GM18526 (cell line): Measurements from ENCODE around the gene MEGF11.

Source experiments
- POLR2A ChIP-seq: IDR thresholded peaks from 3 replicates; pipeline ENCODE4 v1.6.1; 2011; ENCODE audit not compliant: insufficient read length; ENCODE audit errors: extremely low read depth

MEGF11 gene

DNA sequence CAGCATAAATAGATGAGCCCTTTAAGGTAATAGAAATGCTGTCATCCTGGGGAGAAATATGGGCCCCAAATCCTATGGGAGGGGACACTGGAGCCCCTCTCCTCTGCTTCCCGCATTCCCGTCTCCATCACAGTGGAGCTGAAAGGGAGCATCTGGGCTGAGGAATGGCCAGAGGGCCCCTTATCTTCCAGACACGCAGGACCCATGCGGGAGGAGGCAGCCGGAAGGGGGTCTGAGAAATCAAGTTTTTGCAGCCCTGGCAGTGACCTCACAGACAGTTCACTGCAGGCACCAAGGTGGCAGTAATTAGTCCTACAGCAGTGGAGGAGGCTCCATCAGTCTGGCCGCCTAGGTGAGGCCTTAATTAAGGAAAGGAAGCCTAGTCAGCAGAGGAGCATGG lies 304.1 kb downstream of the MEGF11 start:
- no peak for TF ChIP-seq POLR2A

DNA sequence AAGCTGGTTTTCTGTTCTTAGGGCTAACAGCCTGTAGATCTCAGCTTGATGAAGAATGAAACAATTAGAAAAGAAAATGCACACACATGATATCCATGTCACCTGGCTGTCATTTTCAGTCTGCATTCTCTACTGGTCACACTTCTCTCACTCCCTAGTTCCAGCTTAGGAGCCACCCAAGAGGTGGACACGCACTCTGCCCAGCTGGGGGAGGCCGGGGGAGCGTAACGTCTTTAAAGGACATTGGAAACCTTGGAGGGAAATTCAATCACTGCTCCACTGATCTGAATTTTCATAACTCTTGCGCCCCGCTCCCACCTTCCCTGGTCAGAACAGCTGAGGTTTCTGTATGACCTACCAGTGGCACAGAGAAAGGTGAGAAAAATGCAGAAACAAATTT lies 304.5 kb downstream of the MEGF11 start:
- no peak for TF ChIP-seq POLR2A

DNA sequence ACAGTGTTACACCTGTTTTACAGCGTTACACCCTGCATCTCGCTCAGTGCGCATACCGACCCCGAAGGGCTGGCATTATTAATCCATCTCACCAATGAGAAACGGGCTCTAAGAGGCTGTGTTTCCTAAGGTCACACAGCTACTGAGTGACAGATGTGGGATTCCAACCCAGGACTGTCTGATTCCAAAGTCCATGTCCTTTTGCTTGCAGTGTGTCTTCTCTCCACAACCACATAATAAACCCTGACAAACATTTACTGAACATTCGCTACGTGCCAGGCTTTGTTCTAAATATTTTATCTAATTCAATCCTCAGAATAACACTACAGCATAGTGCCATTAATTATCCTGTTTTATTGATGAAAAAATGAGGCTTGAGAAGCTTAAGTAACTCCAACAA lies 305.2 kb downstream of the MEGF11 start:
- no peak for TF ChIP-seq POLR2A

DNA sequence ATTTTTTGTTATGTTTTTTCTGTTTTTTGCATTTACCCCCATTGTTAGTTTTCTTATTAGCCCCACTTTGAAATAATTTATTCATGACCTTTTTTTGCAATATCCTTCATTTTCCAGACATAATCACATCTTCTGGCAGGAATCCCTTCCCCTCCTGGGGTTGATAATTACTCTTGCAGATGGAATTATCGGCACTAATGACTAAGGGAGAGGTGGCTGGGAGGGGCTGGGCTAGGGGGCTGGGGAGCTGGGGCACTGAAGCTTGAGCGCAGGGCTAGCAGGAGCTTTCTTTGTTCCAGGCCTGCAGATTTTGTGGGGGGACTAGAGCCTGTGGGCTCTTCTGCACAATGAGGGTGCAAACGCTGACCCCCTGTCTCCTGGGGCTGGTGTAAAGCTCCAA lies 306.5 kb downstream of the MEGF11 start:
- TF ChIP-seq POLR2A = no peak

DNA sequence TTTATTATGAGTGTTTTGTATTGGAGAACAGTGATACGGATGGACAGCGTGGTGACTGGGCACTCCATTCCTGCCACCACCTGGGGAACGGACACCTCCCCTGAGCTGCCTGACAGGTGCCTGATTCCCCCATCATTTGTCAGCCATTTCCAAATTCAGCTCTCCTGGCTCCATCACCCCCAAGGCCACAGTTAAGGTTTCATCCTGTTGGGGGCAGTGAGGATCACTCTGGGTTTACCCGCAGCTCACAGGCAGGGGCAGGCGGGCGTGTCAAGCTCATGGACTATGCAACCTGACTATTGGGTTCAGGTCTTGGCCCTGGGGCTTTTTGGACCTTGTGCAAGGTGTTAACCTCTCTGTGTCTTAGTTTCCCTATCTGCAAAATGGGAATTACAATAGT lies 307.9 kb downstream of the MEGF11 start:
- no peak for TF ChIP-seq POLR2A

DNA sequence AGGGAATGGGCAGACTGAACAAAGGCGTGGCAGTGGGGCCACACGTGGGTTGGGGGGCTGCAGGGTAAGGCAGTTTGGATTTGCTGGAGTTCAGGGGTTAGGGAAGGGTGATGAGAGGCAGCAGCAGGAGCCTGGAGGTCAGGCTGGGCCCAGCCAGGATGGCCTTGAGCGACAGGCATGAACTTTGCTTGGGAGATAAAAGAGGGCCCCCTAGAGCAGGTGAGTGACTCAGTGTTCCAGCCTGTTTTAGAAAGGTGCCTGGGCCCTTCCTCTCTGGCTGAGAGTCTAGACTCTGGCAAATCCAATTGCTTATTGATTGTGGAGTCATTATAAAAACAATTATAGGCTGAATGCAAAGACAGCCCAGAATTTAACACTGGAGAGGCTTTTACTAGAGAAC lies 309.1 kb downstream of the MEGF11 start:
- TF ChIP-seq POLR2A = no peak

DNA sequence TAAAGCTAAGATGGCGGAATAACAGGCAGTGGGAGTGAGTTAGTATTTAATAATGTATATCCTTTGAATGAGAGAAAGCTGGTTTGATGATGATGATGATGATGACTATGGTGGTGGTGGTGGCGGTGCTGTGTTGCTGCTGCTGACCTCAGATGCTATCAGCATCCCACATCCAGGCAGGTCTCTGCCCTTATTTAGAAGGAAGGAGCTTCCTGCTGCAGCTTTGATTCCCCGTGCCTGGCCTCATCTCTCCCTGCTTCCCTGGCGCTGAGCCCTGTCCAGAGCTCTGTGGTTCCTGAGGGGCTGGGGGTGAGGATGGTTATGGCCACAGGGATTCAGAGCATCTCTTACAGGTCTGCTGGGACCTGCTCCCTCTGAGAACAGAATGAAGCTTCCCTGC lies 311.1 kb downstream of the MEGF11 start:
- TF ChIP-seq POLR2A = no peak

DNA sequence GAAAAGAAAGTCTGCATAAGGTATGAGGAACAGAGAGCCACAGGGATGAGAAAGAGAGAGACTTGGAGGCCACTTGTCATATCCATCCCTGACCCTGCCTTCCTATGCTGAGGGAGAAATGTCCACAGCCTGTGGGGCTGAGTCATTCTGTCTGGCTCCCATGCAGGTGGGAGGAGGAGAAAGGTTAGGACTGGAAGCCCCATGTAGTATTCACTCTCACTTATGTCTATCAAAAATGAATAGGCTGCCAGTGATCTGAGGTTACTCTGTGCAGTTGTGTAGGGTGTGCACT lies 313.0 kb downstream of the MEGF11 start:
- TF ChIP-seq POLR2A = no peak

DNA sequence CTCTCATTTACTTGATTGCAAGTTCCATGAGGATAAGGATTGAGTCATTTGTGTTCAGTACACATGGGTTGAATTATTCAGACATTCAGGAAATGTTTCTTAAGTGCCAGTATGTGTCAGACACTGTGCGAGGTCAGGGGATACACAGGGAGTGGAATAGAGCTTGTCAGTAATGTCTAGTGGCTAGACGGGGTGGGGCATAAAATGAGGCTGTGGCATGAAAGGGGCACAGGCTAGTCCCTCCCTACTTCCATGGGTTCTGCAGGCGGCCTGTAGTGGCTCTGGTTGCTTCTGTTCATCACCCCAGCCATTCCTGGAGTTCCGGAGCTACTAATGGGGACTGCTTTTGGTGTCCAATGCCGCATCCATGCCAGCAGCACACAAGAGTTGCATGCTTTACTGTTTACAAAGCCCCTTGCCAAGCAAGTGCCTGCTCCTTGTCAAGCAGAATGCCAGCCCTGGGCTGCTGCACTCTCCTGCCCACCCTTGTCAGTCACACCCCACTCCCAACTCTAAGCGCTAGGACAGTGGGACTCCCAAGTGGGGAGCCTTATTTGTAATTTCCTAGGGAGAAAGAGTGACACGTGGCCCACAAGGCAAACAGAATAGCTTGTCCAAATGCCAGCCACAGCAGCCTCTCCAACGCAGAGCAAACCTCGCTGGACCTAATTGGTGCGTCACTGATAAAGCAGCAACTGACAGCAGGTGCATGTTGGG lies 313.5 kb downstream of the MEGF11 start:
- TF ChIP-seq POLR2A = no peak

DNA sequence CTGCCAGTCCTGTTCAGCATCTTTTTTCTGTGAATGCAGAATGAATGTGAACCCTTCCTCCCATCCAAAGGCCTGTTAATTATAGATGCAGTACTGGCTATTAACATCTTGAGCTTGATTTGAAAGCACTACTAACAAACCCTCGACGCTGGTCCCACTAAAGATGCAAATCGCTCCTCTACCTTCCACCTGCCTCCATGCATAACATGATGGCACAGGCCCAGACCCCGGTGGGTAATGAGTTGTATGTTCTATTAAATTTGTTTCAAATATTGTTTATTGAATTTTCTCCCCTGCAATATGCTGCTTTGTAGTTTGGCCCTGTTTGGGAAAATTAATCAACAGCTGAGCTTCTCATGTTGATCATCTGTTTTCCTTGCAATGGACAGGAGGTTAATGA lies 314.9 kb downstream of the MEGF11 start:
- TF ChIP-seq POLR2A = no peak

DNA sequence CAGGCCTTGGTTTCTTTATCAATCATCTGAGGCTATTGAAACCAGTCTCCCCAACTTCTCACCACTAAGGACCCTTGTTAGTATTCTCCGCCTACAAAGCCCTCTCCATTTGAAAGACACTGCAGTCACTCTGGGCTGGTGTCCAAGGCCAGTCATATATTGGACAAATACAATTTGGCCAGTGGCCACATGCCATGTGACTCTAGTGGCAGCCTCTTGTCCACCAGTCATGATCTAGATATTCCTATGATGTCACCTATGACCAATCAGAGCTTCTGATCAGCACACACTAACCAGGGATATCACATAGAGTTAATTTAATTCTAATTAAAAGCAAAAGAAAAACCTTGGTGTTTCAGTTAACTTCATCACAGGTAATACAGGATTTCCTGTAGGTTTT lies 316.1 kb downstream of the MEGF11 start:
- no peak for TF ChIP-seq POLR2A

DNA sequence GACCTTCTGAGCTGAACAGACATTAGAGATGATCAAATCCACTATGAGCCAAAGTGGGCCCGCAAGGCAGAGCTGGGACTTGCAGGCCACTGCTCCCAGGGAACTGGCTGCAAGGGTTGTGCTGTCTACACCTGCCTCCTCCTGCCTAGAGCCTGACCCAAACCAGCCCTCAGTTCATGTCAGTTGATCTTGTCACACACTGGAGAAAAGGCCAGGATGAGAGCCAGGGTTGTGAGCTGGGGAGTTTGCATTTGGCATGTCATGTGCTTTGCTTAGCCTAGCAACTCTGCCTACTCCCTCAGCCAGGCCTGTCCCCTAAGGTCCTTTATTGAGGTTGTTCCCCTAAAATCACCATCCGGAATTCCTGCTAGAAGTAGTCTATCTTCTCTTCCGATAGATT lies 316.5 kb downstream of the MEGF11 start:
- TF ChIP-seq POLR2A = no peak

DNA sequence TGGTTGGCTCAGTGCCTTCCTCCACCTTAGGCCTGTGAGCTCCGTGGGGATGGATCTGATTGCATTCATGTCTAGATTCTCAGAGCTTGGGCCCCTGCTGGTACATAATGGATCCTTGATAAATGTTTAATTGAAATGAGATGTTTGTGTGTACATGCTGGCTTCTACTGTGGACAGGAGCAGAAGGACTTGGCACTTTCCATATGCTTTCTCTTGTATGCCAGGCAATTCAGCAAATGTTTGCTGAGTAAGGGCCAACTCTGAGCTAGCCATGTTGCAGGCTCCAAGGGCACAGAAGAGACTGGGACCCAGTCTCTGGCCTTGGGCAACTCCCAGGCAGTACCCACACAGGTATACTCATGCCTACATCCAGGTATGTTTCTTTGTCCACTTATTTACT lies 317.3 kb downstream of the MEGF11 start:
- TF ChIP-seq POLR2A = no peak

DNA sequence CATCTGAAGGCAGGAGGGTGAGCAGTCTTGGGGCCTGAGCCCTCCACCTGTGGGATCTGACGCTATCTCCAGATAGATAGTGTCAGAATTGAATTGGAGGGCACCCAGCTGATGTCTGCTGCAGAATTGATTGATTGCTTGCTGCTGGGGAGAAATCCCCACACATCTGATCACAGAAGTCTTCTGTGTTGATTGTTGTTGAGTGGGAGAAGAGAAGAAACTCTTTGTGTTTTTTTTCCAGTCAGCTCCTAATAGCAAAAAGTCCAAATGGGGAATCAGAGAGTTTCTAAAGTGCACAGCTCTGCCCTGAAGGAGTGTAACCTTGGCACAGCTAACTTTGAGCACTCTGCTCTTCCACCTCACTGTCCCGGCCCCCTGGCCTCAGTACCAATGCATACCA lies 318.2 kb downstream of the MEGF11 start:
- no peak for TF ChIP-seq POLR2A

DNA sequence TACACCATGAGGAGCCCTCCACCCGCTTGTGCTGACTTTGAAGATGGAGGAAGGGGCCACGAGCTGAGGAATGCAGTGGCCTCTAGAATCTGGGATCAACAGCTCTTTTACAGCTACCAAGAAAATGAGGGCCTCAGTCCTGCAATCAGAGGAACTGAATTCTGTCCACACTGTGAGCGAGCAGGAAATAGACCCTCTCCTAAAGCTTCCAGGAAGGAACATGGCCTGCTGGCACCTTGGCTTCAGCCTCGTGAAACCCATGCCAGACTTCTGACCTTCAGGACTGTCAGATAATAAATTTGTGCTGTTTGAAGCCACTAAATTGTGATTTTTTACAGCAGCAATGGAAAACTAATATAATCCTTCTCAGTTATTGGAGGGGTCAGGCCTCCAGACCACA lies 322.3 kb downstream of the MEGF11 start:
- no peak for TF ChIP-seq POLR2A

DNA sequence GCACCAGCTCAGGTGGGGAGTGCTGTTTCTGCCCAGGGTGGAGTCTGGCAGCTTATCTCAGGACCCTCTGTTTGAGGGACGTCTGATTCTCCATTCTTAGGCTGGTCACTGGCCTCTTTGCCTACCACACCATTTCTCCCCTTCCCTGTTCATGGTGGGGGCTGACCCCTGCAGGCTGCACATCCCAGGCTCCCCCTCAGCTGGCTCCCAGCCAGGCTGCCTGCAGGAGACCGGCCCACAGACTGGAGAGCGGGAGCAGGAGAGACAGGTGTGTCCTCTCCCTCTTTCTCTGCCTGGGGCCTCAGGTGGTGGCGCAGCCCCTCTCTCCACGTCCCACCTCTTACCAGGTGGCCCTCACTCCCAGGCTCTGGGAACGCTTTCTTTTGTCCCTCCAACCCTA lies 323.4 kb downstream of the MEGF11 start:
- no peak for TF ChIP-seq POLR2A

DNA sequence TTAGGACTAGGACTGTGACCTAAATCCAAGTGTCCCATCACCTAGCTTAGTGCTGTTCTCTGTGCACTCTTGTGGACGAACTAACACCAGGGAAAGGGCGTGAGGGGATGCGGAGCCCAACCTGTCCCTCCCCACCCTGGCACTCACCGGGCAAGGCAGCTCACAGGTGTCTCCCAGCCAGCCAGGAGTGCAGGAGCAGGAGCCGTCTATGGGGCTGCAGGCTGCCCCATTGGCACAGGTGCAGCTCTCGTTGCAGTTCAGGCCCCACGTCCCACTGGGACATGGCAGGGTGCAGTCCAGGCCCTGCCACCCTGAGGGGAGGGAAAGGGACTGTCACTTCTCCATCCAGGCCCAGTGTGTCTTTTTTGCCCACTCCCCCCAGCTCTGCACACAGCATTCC lies 324.0 kb downstream of the MEGF11 start:
- no peak for TF ChIP-seq POLR2A

DNA sequence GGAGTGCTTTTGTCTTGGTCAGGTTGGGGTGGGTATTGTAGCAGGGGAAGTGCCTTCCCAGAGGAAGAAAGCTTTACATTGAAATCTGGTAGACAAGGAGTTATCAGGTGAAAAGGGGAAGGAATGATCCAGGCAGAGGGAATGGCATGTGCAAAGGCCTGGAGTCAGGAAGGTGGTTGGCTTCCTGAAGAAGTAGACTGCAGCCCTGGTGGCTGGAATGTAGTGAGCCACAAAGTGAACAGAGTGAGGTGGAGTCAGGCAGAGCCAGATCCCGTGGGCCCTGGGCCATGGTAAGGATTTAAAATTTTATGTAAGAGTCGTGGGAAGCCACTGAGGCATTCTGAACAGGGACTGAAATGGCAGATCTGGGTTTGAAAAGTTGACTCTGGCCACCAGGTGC lies 326.0 kb downstream of the MEGF11 start:
- no peak for TF ChIP-seq POLR2A
